GM12891 (cell line): ENCODE results near the gene GTF2H4.
"Not testable (repeated sequence)": the region's sequence is repeated elsewhere in the genome, so short reads cannot be mapped to it uniquely, and the experiment has no call there.

Source experiments
- DNase-seq: peaks from one replicate; pipeline ENCODE4 v3.0.0; 2011; ENCODE audit warnings: low spot score; ENCODE audit not compliant: insufficient read length
- FAIRE-seq: peaks from 2 replicates; lab custom pipeline; 2011; peaks lifted over from hg19 to GRCh38; lab: Jason Lieb, UNC
- PAX5 ChIP-seq: IDR thresholded peaks from 2 replicates; pipeline ENCODE4 v1.6.1; 2011; ENCODE audit warnings: low read length, moderate library complexity, mild to moderate bottlenecking; ENCODE audit not compliant: insufficient read depth, severe bottlenecking
- POLR2A ChIP-seq: IDR thresholded peaks from 2 replicates; pipeline ENCODE4 v1.6.1; 2011; ENCODE audit warnings: low read depth, low read length, control low read depth
- POLR2AphosphoS5 ChIP-seq: IDR thresholded peaks from 2 replicates; pipeline ENCODE4 v1.6.1; 2011; ENCODE audit warnings: low read depth, low read length, control low read depth
- POU2F2 ChIP-seq: IDR thresholded peaks from 2 replicates; pipeline ENCODE4 v1.6.1; 2011; ENCODE audit warnings: low read depth, mild to moderate bottlenecking, control low read depth, low read length, moderate library complexity
- SPI1 ChIP-seq: IDR thresholded peaks from 2 replicates; pipeline ENCODE4 v1.6.1; 2011; ENCODE audit warnings: low read depth, low read length, control low read depth
- TAF1 ChIP-seq: IDR thresholded peaks from 2 replicates; pipeline ENCODE4 v1.6.1; 2011; ENCODE audit warnings: low read depth, low read length, control low read depth

The GTF2H4 gene

DNA sequence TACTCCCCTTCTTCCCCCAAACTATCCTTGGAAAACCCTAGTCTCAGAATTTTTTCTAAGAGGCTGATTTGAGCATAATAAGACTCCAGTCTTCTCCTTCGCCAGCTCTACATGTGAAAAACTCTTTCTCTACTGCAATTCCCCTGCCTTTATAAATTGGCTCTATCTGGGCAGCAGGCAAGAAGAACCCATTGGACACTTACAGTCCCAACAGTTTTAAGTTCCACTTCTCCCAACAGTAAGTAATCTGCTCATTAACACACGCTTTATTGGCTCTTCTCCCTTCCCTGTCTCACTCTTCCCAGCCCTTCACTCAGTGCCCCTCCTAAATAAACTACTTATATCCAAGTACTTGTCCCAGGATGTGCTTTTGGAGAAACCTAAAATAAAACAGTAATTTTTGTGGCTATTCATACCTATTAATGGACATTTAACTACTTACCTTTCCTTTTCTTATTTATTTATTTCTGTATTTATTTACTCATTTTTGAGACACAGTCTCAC is 34.8 kb upstream of the GTF2H4 start:
- TF ChIP-seq PAX5 (no peak), TAF1 (no peak), POLR2A (no peak), POU2F2 (no peak), POLR2AphosphoS5 (no peak), SPI1 (no peak)
- DNase-seq (no peak), FAIRE-seq (no peak)

DNA sequence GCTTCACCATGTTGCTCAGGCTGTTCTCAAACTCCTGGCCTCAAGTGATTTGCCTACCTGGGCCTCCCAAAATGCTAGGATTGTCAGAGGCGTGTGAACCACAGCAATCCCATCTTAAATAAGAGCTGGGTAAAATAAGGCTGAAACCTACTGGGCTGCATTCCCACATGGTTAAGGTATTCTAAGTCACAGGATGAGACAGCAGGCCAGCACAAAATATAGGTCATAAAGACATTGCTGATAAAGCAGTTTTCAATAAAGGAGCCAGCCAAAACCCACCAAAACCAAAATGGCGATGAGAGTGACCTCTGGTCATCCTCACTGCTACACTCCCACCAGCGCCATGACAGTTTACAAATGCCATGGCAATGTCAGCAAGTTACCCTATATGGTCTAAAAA is 34.2 kb upstream of the GTF2H4 start:
- not testable (repeated sequence) for FAIRE-seq, DNase-seq

DNA sequence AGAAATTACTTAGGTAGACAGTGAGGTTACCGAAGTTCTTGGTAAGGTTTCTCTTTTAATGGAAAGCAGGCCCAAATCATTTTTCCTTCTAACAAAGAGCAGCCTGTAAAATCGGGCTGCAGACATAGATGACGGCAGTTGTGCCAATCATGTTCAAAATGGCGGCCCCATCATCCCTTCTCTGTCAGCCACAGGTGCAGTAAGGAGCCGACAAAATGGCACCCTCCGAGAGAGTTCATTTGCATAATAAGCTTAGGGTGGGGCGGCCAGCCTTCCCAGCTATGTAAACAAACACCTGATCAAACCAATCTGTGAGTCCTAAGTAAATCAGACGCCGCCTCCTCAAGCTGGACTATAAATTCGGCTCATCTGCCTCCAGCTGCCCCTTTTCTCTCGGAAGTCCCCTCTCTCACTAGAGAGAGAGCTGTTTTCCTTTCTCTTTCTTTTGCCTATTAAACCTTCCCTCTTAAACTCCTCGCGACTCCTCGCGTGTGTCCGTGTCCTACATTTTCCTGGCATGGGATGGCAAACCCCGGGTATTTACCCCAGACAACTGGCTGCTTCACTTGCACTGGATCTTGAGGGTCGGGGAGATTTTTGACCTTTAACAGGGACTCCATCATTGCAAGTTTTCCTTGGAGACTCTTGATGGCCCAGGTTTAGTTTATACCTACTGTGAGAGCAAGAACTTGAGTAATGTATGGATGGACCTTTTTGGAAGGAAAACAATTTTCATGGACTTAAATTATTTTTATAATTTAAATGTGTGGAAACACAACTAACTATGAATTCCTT is 32.6 kb upstream of the GTF2H4 start:
- no peak for TF ChIP-seq POU2F2
- no peak for TF ChIP-seq PAX5
- TF ChIP-seq POLR2A = no peak
- FAIRE-seq = no peak
- no peak for DNase-seq

DNA sequence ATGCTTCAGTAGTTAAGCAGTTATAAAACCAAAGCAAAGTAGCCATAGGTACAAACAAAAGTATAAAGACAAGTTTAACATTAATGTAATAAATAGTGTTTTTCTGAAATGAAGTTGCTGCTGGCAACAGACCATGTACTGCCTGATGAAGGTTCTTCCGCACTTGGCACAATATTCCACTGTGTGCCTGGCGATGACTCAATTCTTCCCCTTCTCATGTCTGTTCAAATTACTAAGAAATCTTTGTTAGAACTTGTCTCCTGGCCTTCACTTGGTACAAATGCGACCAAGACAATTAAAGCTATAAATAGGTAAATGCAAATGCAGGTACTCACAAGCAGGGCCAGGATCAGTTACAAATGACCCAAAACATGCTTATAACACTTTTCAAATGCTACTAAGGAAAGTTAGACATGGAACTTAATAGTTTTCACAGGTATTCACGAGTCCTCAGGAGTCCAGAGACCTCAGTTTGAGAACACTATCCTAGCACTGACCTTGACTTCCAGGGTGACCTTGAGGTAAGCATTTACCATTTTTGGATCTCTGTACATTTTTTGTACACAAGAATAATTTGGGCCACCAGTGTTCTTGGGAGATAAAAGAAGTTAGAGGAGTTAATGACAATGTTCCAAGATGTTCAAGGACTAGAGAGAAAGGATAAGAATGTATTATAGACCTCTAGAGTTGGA is 31.8 kb upstream of the GTF2H4 start:
- DNase-seq (no peak), FAIRE-seq (no peak)
- TF ChIP-seq POLR2AphosphoS5 (no peak), PAX5 (no peak), POLR2A (no peak), SPI1 (no peak), TAF1 (no peak), POU2F2 (no peak)

DNA sequence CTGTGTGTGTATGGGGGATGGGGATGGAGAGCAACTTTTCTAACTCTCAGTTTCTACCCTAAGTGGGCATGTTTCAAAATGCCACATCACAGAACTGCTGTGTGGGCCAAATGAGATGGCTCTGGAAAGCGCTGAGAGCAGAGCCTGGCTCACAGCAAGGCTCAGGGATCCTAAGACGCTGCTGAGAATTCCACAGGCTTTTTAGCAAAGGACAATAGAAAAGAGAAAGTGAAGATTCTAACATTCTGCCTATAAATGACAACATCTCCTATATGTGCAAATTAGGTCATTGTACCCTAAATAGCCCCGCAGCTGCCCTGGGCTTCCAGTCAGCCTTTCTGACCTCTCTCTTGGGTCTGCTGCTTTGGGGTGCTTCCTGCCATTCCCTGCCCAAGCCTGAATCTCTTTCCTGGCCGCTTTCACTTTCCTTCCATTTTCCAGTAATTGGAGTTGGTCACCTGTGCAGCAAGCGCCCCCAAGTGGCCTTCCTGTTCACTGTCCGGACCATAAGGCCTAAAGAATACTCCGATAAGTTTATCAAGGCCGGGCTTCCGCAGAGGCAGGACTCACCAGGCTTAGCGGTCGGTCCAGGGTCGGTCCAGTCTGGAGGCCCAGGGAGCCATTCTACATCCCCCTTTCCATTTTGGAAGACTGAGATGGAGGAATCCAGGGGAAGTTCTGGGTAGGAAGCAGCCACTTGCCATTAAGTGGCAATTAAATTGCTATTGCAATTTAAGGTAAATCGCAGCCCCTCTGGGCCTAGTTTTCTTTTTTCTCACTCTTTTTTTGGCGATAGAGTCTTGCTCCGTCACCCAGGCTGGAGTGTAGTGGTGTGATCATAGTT is 30.4 kb upstream of the GTF2H4 start:
- FAIRE-seq (peak; percentile 9), DNase-seq (no peak)
- TF ChIP-seq SPI1 = no peak
- TF ChIP-seq POLR2A = no peak
- TF ChIP-seq POU2F2 = no peak
- TF ChIP-seq PAX5 = no peak
- no peak for TF ChIP-seq POLR2AphosphoS5
- no peak for TF ChIP-seq TAF1

DNA sequence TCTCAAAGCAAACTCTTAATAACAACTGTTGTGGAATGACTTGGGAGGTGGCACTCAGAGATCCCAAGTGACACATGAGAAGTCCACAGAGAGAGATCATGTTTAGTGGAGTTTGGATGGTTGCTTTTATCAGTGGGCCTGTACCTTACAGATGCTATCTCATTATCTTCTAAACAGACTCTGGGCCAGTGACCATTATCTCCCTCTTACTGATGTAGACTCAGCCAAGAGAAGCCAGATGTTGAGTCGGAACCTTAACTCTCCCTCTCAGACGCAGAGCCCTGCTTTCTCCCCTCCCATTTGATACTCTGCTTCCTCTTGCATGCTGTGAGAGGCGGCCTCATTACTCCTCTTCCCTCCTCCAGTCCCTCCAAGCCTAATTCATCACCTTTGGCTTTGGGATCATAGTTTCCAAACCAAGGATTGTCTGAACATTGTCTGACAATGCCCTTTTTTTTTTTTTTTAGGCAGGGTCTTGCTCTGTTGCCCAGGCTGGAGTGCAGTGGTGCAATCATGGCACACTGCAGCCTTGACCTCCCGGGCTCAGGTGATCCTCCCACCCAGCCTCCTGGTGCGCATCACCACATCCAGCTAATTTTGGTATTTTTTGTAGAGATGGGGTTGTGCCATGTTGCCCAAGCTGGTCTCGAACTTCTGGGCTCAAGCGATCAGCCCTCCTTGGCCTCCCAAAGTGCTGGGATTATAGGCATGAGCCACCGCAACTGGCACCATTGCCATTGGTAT is 28.2 kb upstream of the GTF2H4 start:
- DNase-seq (no peak), FAIRE-seq (no peak)
- TF ChIP-seq PAX5 (no peak), TAF1 (no peak), POU2F2 (no peak), POLR2A (no peak), POLR2AphosphoS5 (no peak), SPI1 (no peak)

DNA sequence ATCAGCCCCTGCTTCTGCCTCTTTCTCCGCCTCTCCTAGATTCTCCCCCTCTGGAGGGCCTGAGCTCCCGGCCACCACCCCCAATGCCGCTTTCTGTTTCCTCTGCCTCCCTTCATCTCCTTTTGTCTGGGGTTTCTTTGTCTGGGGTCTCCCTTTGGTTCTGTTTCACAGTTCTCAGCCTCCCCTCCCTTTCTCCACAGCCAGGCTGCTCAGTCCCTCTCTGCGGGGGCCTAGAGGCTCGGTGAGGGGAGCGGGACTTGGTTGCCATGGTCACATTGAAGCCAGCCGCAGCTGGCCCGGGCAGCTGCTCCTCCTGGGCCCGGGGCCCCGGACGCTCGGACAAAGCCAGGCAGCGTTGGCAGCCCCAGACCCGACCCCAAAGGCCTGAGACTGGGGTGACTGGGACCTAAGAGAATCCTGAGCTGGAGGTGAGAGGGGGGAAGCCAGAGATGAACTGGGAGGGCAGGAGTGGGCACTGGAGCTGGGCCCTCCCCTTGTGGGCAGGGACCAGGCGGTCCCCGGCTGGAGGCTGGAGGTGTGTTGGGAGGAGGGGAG is 27.2 kb upstream of the GTF2H4 start:
- FAIRE-seq = no peak
- TF ChIP-seq TAF1 (no peak), PAX5 (no peak), POU2F2 (no peak), POLR2AphosphoS5 (no peak), POLR2A (no peak), SPI1 (no peak)
- no peak for DNase-seq

DNA sequence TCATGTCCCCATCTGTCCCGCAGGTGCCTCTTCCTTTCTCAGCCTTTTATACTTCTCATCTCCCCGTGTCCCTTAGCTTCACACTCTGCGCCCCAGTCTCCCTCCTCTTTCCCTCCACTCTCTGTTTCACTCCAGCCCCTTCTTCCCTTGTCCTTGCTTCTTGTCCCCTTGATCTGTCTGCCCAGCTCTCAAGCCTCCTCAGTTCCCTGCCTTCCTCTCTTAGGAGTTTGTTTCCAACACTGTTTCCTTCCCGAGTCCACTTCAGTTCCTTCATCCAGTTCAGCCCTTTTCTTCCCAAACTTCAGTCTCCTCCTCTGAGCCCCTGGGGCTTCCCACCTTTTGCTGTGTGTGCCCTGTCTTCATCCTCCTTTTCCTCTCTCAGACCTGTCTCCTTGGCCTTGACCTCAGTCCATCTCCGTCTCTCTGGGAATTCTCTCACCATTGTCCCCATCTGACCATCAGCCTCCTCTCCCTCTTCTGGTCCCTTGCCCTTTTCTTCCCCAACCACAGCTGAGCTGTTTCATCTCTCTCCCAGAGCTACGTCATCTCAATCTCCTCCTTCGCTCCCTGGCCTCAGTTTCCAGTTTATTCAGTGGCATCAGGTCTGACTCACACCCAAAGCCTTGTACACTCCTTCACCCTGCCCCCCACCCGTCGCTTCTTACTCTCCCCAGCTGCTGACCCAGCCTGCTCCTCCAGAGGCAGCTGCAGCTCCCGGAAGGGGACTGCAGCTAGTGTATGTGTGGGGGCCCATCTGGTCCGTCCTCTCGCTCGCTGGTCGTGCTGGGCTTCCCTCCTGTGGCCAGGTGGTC is 26.4 kb upstream of the GTF2H4 start:
- no peak for FAIRE-seq
- no peak for DNase-seq
- no peak for TF ChIP-seq POLR2AphosphoS5
- TF ChIP-seq POU2F2 = no peak
- TF ChIP-seq TAF1 = no peak
- no peak for TF ChIP-seq SPI1
- no peak for TF ChIP-seq POLR2A
- TF ChIP-seq PAX5 = no peak
